Ishikawa (cell line): Measurements from ENCODE around the gene SMTNL2.

Experiments
- EGR1 ChIP-seq: IDR thresholded peaks from 2 replicates; pipeline ENCODE4 v1.6.1; 2012
- TF ChIP-seq, protein P1 (sequence below): IDR thresholded peaks from 2 replicates; pipeline ENCODE4 v1.6.1; 2012
- TF ChIP-seq, protein P2 (sequence below): IDR thresholded peaks from 2 replicates; pipeline ENCODE4 v1.6.1; 2012; ENCODE audit warnings: low read depth, mild to moderate bottlenecking

DNA sequence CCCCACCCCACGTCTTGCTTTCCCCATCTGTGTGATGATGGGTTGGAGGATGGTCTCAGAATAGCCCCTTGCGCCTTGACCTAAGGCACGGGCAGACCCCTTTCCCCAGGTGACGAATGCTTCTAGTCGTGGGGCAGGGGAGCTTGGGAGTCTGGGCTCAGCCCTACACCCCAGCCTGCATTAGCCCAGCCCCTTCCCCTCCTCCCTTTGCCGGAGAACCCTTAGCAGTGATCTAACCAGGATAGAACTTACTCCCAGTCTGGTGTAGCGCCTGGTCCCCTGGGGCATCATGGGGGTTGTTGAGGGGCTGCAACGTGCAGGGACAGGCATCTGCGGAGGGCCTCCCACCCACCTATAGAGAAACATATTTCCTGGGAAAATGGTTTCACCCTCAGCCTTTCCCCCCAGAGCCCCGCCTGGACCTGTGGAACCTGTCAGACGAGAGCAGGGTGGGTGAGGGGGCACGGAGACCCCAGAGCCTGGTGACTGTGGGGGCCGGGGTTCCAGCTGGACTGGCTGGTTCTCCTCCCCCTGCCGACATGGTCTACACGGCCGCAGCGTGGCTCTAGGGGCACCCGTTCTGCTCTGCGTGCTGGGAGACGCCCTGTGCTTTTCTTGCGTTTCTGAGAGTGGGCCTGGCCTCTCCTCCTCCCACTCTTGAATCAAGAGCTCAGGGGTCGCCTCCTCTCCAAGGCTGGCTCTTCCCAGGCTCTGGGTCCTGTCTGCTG is 4.7 kb downstream of the SMTNL2 start:
- no peak for TF ChIP-seq EGR1
- TF ChIP-seq, protein P1, sequence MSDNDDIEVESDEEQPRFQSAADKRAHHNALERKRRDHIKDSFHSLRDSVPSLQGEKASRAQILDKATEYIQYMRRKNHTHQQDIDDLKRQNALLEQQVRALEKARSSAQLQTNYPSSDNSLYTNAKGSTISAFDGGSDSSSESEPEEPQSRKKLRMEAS: no peak
- TF ChIP-seq, protein P2, sequence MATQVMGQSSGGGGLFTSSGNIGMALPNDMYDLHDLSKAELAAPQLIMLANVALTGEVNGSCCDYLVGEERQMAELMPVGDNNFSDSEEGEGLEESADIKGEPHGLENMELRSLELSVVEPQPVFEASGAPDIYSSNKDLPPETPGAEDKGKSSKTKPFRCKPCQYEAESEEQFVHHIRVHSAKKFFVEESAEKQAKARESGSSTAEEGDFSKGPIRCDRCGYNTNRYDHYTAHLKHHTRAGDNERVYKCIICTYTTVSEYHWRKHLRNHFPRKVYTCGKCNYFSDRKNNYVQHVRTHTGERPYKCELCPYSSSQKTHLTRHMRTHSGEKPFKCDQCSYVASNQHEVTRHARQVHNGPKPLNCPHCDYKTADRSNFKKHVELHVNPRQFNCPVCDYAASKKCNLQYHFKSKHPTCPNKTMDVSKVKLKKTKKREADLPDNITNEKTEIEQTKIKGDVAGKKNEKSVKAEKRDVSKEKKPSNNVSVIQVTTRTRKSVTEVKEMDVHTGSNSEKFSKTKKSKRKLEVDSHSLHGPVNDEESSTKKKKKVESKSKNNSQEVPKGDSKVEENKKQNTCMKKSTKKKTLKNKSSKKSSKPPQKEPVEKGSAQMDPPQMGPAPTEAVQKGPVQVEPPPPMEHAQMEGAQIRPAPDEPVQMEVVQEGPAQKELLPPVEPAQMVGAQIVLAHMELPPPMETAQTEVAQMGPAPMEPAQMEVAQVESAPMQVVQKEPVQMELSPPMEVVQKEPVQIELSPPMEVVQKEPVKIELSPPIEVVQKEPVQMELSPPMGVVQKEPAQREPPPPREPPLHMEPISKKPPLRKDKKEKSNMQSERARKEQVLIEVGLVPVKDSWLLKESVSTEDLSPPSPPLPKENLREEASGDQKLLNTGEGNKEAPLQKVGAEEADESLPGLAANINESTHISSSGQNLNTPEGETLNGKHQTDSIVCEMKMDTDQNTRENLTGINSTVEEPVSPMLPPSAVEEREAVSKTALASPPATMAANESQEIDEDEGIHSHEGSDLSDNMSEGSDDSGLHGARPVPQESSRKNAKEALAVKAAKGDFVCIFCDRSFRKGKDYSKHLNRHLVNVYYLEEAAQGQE: no peak
